Measurements from ENCODE around the gene SLC6A9.

GRCh38 chr1:43965316-43965715 lies 65.9 kb downstream of the SLC6A9 start:
- TF ChIP-seq, protein P1, sequence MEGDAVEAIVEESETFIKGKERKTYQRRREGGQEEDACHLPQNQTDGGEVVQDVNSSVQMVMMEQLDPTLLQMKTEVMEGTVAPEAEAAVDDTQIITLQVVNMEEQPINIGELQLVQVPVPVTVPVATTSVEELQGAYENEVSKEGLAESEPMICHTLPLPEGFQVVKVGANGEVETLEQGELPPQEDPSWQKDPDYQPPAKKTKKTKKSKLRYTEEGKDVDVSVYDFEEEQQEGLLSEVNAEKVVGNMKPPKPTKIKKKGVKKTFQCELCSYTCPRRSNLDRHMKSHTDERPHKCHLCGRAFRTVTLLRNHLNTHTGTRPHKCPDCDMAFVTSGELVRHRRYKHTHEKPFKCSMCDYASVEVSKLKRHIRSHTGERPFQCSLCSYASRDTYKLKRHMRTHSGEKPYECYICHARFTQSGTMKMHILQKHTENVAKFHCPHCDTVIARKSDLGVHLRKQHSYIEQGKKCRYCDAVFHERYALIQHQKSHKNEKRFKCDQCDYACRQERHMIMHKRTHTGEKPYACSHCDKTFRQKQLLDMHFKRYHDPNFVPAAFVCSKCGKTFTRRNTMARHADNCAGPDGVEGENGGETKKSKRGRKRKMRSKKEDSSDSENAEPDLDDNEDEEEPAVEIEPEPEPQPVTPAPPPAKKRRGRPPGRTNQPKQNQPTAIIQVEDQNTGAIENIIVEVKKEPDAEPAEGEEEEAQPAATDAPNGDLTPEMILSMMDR (conservative IDR thresholded peaks at IDR 0.05 in 1 of 2, IDR thresholded peaks at IDR 0.05 in 1 of 2; ENCODE audit: extremely low read depth in 1 of 2, insufficient read depth in 1 of 2, low read depth in 1 of 2, low read length in 2 of 2) = no peak
- no peak for TF ChIP-seq EZH2 (IDR thresholded peaks at IDR 0.05; ENCODE audit: borderline replicate concordance, low read length)
